ENCODE data around the gene VTI1A. TPM values are rescaled to one million over a fixed set of nuclear protein-coding genes. Genes with fewer than 3 reads are reported as not detected.

The VTI1A gene
- total RNA-seq, 2 donors from 2014 or later, result 34.1 to 38.6 TPM

DNA sequence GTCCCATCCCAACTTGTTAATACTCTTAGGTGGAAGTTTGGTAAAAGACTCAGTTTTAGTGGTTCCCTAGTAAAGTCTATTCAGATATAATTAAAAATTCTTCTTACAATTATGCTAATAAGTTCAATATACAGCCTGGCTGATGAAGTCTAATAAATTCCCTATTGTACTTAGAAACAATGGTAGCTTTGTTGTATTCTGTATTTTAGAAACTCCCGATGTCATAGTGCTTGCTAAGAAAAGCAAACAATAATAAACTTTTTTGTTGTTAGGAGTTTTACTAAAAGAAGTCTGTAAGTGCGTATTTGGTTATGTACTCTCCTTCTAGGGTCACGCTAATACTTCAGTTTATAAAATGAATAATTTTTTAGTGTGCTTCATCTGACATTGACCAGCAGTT lies 206.8 kb downstream of the VTI1A start:
- intact Hi-C loops (cut with DNase I), result no loop called here
- H3K27me3 ChIP-seq, result no peaks in the 10 kb centered on the region
- H3K4me1 ChIP-seq, result no peaks in the 10 kb centered on the region
- H3K36me3 ChIP-seq, result no peaks in the 10 kb centered on the region
- no peak for DNase-seq
- no peak overlapping the region for H3K4me3 ChIP-seq
- no peaks in the 10 kb centered on the region for H3K9me3 ChIP-seq
- no peak overlapping the region for H3K27ac ChIP-seq
- TF ChIP-seq, protein P1, sequence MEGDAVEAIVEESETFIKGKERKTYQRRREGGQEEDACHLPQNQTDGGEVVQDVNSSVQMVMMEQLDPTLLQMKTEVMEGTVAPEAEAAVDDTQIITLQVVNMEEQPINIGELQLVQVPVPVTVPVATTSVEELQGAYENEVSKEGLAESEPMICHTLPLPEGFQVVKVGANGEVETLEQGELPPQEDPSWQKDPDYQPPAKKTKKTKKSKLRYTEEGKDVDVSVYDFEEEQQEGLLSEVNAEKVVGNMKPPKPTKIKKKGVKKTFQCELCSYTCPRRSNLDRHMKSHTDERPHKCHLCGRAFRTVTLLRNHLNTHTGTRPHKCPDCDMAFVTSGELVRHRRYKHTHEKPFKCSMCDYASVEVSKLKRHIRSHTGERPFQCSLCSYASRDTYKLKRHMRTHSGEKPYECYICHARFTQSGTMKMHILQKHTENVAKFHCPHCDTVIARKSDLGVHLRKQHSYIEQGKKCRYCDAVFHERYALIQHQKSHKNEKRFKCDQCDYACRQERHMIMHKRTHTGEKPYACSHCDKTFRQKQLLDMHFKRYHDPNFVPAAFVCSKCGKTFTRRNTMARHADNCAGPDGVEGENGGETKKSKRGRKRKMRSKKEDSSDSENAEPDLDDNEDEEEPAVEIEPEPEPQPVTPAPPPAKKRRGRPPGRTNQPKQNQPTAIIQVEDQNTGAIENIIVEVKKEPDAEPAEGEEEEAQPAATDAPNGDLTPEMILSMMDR (IDR thresholded peaks at IDR 0.05), result no peak
- H3K9ac ChIP-seq (ENCODE audit: low read depth in 2 of 2, low read length in 2 of 2), result no peak overlapping the region

DNA sequence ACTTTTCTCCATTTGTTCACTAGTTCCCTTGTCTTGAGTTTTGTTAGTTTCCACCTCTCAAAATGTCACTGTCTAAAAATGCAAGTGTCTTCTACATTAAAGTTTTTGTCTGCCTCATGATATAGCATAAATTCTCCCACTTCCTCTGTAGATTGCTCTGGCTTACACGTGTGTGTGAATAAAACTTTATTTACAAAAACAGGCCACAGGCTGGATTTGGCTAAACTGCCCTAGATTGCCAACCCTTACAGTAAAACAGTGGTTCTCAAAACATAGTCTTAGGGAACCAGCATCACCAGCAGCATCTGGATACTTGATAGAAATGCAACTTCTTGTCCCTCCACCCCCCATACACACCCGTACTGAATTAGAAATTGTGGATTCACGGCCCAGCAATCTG lies 207.8 kb downstream of the VTI1A start:
- Histone ChIP-seq H3K27me3 (no peaks in the 10 kb centered on the region), H3K27ac (no peak overlapping the region)
- intact Hi-C loops (cut with DNase I), result no loop called here

GRCh38 chr10:112655722-112656121 lies 208.7 kb downstream of the VTI1A start:
- Histone ChIP-seq H3K27me3 (no peaks in the 10 kb centered on the region), H3K4me1 (no peaks in the 10 kb centered on the region), H3K36me3 (no peaks in the 10 kb centered on the region), H3K27ac (no peak overlapping the region), H3K9ac (ENCODE audit: low read depth in 2 of 2, low read length in 2 of 2) (no peak overlapping the region), H3K4me3 (no peak overlapping the region), H3K9me3 (no peaks in the 10 kb centered on the region)
- no peak for DNase-seq
- TF ChIP-seq, protein P1 (IDR thresholded peaks at IDR 0.05), result no peak
- intact Hi-C loops (cut with DNase I), result no loop called here

More for the DNA sequence above, 207.8 kb downstream of the VTI1A start:
- no peaks in the 10 kb centered on the region for H3K36me3 ChIP-seq
- DNase-seq, result no peak
- H3K9me3 ChIP-seq, result no peaks in the 10 kb centered on the region
- H3K9ac ChIP-seq (ENCODE audit: low read depth in 2 of 2, low read length in 2 of 2), result no peak overlapping the region
- H3K4me3 ChIP-seq, result no peak overlapping the region
- H3K4me1 ChIP-seq, result no peaks in the 10 kb centered on the region
- TF ChIP-seq, protein P1 (IDR thresholded peaks at IDR 0.05), result no peak

- no peaks in the 10 kb centered on the region for H3K36me3 ChIP-seq
- H3K4me1 ChIP-seq, result no peaks in the 10 kb centered on the region
- H3K9me3 ChIP-seq, result no peaks in the 10 kb centered on the region
- intact Hi-C loops (cut with DNase I), result no loop called here
- DNase-seq, result no peak
- H3K27me3 ChIP-seq, result no peaks in the 10 kb centered on the region
- H3K9ac ChIP-seq (ENCODE audit: low read depth in 2 of 2, low read length in 2 of 2), result no peak overlapping the region
- H3K27ac ChIP-seq, result no peak overlapping the region
- H3K4me3 ChIP-seq, result no peak overlapping the region
- TF ChIP-seq, protein P1 (IDR thresholded peaks at IDR 0.05), result no peak
Measured at GRCh38 chr10:112658465-112658864, 211.4 kb downstream of the VTI1A start.

DNA sequence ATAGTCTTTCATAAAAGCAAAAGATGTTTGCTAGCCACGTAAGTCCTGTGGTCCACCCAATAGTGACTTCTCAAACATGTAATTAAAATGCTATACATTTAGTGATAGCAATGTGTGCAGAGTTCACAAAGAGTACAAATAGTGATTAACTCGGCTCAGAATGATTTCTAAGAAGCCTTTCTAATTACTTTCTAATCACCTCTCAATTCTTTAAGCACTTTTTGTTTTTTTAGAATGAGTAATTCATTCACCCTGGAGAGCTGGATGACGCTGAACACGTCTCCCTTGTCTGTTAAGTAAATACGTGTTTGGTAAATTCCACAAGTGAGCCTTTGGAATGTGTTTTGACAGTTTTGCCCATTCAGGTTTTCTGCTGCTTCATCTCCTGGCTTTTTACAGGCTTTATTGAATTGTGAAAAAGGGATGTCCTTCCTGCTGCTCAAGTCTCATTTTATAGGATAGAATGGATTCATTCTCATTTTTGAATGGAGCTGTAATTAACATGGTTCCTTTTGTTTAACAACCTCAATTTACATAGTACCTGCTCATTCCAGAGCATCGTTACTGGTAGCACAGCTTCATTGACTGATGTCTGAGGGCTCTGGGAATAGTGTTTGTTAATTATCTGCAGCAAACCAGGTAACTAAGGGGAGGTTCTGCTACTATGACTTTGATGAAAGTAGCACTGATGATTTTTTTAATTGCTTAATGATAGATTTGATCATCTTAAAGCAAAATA lies 212.1 kb downstream of the VTI1A start:
- Histone ChIP-seq H3K4me1 (no peaks in the 10 kb centered on the region), H3K9ac (ENCODE audit: low read depth in 2 of 2, low read length in 2 of 2) (no peak overlapping the region), H3K36me3 (no peaks in the 10 kb centered on the region), H3K27ac (no peak overlapping the region), H3K27me3 (no peaks in the 10 kb centered on the region), H3K4me3 (no peak overlapping the region), H3K9me3 (no peaks in the 10 kb centered on the region)
- intact Hi-C loops (cut with DNase I), result no loop called here
- no peak for DNase-seq
- TF ChIP-seq, protein P1 (IDR thresholded peaks at IDR 0.05), result no peak
